SK-N-MC (cell line): ENCODE measurements around the gene HLA-E.

ENCODE experiments used
- EZH2 ChIP-seq: fragments of 200-600 bp; sonication (generic); IDR thresholded peaks from one replicate; pipeline ENCODE4 v1.6.1; 2017; ENCODE audit warnings: antibody characterized with exemption
- FOXP2 ChIP-seq: optimal IDR thresholded peaks from 2 replicates; pipeline ENCODE3; 2011; ENCODE audit warnings: mild to moderate bottlenecking, moderate library complexity; ENCODE audit not compliant: insufficient read depth; ENCODE audit errors: extremely low read length, control extremely low read depth
- POLR2AphosphoS5 ChIP-seq: IDR thresholded peaks from 2 replicates; pipeline ENCODE4 v1.6.1; 2012; ENCODE audit warnings: mild to moderate bottlenecking, low read depth, low read length, borderline replicate concordance

GRCh38 chr6:30483677-30484279 is 5.5 kb upstream of the HLA-E start:
- no peak for TF ChIP-seq POLR2AphosphoS5
- no peak for TF ChIP-seq EZH2
- TF ChIP-seq FOXP2, result no peak
